Measurements from ENCODE around the gene REXO1. TPM values are rescaled to one million over a fixed set of nuclear protein-coding genes. Genes with fewer than 3 reads are reported as not detected.
A peak's percentile ranks its signal among the peaks of the same experiment; 100 is the strongest.

REXO1 gene
- total and polyA plus RNA-seq, 9 of the 15 experiments (the other 6 are each of a cell fraction or from before 2014, with no cell fraction given): 0.04 to 63.3 (median 15.8) TPM

DNA sequence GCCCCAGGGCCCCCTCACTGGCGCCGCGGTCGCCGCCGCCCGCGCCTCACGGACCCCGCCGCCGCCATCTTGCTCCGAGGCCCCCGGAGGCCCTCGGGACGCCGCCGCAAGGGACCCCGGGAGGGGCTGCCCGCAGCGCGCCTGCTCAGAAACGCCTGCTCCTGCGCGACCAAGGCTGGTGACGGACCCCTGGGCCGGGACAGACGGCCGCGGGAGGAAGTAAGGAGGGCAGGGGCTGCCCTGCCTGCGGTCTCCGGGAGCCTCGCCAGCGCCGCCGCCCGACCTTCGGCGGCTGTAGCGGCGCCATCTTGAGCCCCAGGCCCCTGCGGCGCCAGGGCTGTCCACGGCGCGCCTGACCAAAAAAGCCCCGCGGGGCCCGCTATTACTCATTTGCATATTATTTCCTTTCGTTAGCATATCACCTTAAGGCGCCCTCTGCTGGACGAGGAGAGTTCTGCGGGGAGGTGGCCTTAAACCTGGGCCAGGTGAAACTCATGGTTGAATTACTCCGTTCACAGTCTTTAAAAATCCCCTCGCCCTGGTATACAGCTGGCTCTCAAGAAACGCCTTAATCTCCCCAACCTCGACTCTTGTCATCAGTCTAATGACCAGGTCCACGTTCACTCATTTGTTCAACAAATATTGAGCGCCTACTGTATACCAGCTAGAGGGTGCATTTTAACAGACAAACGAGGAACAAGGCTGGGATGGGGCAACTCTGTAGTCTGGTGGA, at the start of gene REXO1 (continued):
- TF ChIP-seq, protein P1, sequence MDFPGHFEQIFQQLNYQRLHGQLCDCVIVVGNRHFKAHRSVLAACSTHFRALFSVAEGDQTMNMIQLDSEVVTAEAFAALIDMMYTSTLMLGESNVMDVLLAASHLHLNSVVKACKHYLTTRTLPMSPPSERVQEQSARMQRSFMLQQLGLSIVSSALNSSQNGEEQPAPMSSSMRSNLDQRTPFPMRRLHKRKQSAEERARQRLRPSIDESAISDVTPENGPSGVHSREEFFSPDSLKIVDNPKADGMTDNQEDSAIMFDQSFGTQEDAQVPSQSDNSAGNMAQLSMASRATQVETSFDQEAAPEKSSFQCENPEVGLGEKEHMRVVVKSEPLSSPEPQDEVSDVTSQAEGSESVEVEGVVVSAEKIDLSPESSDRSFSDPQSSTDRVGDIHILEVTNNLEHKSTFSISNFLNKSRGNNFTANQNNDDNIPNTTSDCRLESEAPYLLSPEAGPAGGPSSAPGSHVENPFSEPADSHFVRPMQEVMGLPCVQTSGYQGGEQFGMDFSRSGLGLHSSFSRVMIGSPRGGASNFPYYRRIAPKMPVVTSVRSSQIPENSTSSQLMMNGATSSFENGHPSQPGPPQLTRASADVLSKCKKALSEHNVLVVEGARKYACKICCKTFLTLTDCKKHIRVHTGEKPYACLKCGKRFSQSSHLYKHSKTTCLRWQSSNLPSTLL (IDR thresholded peaks at IDR 0.05): no peak
- TF ChIP-seq RHOXF2B (CRISPR knock-in tag; conservative IDR thresholded peaks at IDR 0.05) (no peak), KLF10 (CRISPR knock-in tag; IDR thresholded peaks at IDR 0.05) (no peak), YY1 (IDR thresholded peaks at IDR 0.05; ENCODE audit: borderline replicate concordance in 1 of 3, control insufficient read depth in 1 of 3, extremely low read depth in 1 of 3, insufficient read depth in 3 of 3, insufficient read length in 1 of 3, insufficient replicate concordance in 2 of 3, low read depth in 1 of 3, low read length in 2 of 3) (peak; percentile 86 to 93 (median 93)), PCBP1 (IDR thresholded peaks at IDR 0.05; ENCODE audit: low read depth, low read length, poor library complexity, severe bottlenecking) (peak; percentile 85), ZNF274 (IDR thresholded peaks at IDR 0.05; ENCODE audit: borderline replicate concordance, low read depth, low read length) (no peak), TAF15 (IDR thresholded peaks at IDR 0.05; ENCODE audit: low read depth, low read length) (no peak), GABPA (tag; conservative IDR thresholded peaks at IDR 0.05; ENCODE audit: low read depth) (peak; percentile 76; the same call in 1 of the 2 replicates), RNF2 (IDR thresholded peaks at IDR 0.05) (0 out of 2 replicates have a peak, but pooled peaks have one; percentile 32), SAFB2 (IDR thresholded peaks at IDR 0.05; ENCODE audit: borderline replicate concordance, low read depth, low read length, severe bottlenecking) (no peak), ZNF695 (CRISPR knock-in tag; IDR thresholded peaks at IDR 0.05) (no peak), HIVEP1 (CRISPR knock-in tag; IDR thresholded peaks at IDR 0.05) (no peak)
- TF ChIP-seq, protein P2, sequence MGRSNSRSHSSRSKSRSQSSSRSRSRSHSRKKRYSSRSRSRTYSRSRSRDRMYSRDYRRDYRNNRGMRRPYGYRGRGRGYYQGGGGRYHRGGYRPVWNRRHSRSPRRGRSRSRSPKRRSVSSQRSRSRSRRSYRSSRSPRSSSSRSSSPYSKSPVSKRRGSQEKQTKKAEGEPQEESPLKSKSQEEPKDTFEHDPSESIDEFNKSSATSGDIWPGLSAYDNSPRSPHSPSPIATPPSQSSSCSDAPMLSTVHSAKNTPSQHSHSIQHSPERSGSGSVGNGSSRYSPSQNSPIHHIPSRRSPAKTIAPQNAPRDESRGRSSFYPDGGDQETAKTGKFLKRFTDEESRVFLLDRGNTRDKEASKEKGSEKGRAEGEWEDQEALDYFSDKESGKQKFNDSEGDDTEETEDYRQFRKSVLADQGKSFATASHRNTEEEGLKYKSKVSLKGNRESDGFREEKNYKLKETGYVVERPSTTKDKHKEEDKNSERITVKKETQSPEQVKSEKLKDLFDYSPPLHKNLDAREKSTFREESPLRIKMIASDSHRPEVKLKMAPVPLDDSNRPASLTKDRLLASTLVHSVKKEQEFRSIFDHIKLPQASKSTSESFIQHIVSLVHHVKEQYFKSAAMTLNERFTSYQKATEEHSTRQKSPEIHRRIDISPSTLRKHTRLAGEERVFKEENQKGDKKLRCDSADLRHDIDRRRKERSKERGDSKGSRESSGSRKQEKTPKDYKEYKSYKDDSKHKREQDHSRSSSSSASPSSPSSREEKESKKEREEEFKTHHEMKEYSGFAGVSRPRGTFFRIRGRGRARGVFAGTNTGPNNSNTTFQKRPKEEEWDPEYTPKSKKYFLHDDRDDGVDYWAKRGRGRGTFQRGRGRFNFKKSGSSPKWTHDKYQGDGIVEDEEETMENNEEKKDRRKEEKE (IDR thresholded peaks at IDR 0.05; ENCODE audit: borderline replicate concordance in 1 of 2, control insufficient read depth in 1 of 2, low read depth in 2 of 2, low read length in 1 of 2): 0 out of 4 replicates have a peak, but pooled peaks of 1 of the 2 experiments have one; percentile 26
- TF ChIP-seq, protein P3, sequence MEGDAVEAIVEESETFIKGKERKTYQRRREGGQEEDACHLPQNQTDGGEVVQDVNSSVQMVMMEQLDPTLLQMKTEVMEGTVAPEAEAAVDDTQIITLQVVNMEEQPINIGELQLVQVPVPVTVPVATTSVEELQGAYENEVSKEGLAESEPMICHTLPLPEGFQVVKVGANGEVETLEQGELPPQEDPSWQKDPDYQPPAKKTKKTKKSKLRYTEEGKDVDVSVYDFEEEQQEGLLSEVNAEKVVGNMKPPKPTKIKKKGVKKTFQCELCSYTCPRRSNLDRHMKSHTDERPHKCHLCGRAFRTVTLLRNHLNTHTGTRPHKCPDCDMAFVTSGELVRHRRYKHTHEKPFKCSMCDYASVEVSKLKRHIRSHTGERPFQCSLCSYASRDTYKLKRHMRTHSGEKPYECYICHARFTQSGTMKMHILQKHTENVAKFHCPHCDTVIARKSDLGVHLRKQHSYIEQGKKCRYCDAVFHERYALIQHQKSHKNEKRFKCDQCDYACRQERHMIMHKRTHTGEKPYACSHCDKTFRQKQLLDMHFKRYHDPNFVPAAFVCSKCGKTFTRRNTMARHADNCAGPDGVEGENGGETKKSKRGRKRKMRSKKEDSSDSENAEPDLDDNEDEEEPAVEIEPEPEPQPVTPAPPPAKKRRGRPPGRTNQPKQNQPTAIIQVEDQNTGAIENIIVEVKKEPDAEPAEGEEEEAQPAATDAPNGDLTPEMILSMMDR (IDR thresholded peaks at IDR 0.05 in 2 of 3, conservative IDR thresholded peaks at IDR 0.05 in 1 of 3; ENCODE audit: insufficient read depth in 2 of 3, low read depth in 1 of 3, low read length in 3 of 3): peak; percentile 76 to 92 (median 88)
- TF ChIP-seq, protein P4, sequence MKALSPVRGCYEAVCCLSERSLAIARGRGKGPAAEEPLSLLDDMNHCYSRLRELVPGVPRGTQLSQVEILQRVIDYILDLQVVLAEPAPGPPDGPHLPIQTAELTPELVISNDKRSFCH (CRISPR knock-in tag; IDR thresholded peaks at IDR 0.05): no peak
- TF ChIP-seq, protein P4 (tag; IDR thresholded peaks at IDR 0.05): peak; percentile 76
- TF ChIP-seq, protein P5, sequence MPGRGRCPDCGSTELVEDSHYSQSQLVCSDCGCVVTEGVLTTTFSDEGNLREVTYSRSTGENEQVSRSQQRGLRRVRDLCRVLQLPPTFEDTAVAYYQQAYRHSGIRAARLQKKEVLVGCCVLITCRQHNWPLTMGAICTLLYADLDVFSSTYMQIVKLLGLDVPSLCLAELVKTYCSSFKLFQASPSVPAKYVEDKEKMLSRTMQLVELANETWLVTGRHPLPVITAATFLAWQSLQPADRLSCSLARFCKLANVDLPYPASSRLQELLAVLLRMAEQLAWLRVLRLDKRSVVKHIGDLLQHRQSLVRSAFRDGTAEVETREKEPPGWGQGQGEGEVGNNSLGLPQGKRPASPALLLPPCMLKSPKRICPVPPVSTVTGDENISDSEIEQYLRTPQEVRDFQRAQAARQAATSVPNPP (IDR thresholded peaks at IDR 0.05; ENCODE audit: borderline replicate concordance, insufficient read depth, insufficient read length): no peak

All from K562 (cell line).